HepG2 (cell line): ENCODE results near the gene IER2. TPM values are rescaled to one million over a fixed set of nuclear protein-coding genes. Genes with fewer than 3 reads are reported as not detected.

Source experiments
- ATAC-seq: fragments of 200-7000 bp; cut with Tn5 transposase; 3 replicates; pipeline ENCODE4 v1.9.1; 2020; ENCODE audit warnings: mild to moderate bottlenecking, moderate library complexity
- BruUV-seq: library from RNA; stranded (reverse); fragments of 400-500 nt; replicated peaks from 2 replicates; lab custom pipeline; 2021; lab: Mats Ljungman, UMichigan
- CTCF ChIA-PET: fragments of 300-600 bp; formaldehyde crosslinking; extraction: SDS; loops from one replicate; lab custom pipeline; 2021; ENCODE audit warnings: low total read pairs, inconsistent platforms, low intra/inter-chr PET ratio; lab: Yijun Ruan, JAX
- POLR2A ChIA-PET: fragments of 350-600 bp; sonication (Branson Sonifier 250); formaldehyde crosslinking; loops from one replicate; lab custom pipeline; 2020; ENCODE audit warnings: antibody characterized with exemption, inconsistent platforms; lab: Yijun Ruan, JAX
- DNase-seq: peaks from one replicate; pipeline ENCODE4 v3.0.0-alpha.2; 2015; ENCODE audit warnings: low spot score
- FAIRE-seq: peaks from 3 replicates; lab custom pipeline; 2011; peaks lifted over from hg19 to GRCh38; lab: Jason Lieb, UNC
- H2AFZ ChIP-seq: one replicate; pipeline ENCODE4 v1.6.1; 2011; ENCODE audit warnings: low read length, inconsistent platforms
- H3K27ac ChIP-seq: fragments of 300-600 bp; 3 replicates; pipeline ENCODE4 v1.8.0; 2011; ENCODE audit warnings: mixed run types, mild to moderate bottlenecking, mixed read lengths, low read length, inconsistent platforms; ENCODE audit not compliant: insufficient read depth; ENCODE audit errors: extremely low read length
- H3K27me3 ChIP-seq, 2 experiments: fragments of 200-600 bp in 1 of 2; 2 replicates in 1 of 2; 3 replicates in 1 of 2; pipeline versions ENCODE4 v1.6.0 to v1.8.0; 2011; ENCODE audit warnings: low read length in 2 of 2, mild to moderate bottlenecking in 2 of 2, moderate library complexity in 2 of 2, inconsistent platforms in 1 of 2; ENCODE audit not compliant: insufficient read depth in 2 of 2, control insufficient read depth in 1 of 2
- H3K36me3 ChIP-seq, 2 experiments: fragments of 200-600 bp in 1 of 2; replicated peaks in 1 of 2; 2 replicates in 1 of 2; 3 replicates in 1 of 2; pipeline versions ENCODE4 v1.5.1 to v1.8.0; 2011; ENCODE audit warnings: low read length in 2 of 2, inconsistent platforms in 1 of 2; ENCODE audit not compliant: insufficient read depth in 2 of 2, control insufficient read depth in 1 of 2
- H3K4me1 ChIP-seq: 2 replicates; pipeline ENCODE4 v1.5.1; 2012; ENCODE audit warnings: low read length, inconsistent platforms; ENCODE audit not compliant: insufficient read depth
- H3K4me2 ChIP-seq: 2 replicates; pipeline ENCODE4 v1.6.0; 2011; ENCODE audit warnings: low read depth, low read length, inconsistent platforms
- H3K4me3 ChIP-seq, 3 experiments: fragments of 200-600 bp in 1 of 3; sonication (generic), shearing (Covaris generic) in 1 of 3; replicated peaks in 1 of 3; 2 replicates each; pipeline ENCODE4 v1.5.1; 2011 to 2016; ENCODE audit warnings: low read length in 3 of 3, inconsistent platforms in 2 of 3, low read depth in 2 of 3, mild to moderate bottlenecking in 2 of 3, control low read depth in 1 of 3, mixed read lengths in 1 of 3; ENCODE audit not compliant: insufficient read depth in 1 of 3
- H3K79me2 ChIP-seq: one replicate; pipeline ENCODE4 v1.6.1; 2011; ENCODE audit warnings: low read length, inconsistent platforms; ENCODE audit not compliant: insufficient read depth
- H3K9ac ChIP-seq: 2 replicates; pipeline ENCODE4 v1.6.0; 2011; ENCODE audit warnings: mild to moderate bottlenecking, low read depth, low read length, inconsistent platforms; ENCODE audit not compliant: insufficient read depth
- H3K9me3 ChIP-seq: 2 replicates; pipeline ENCODE4 v1.5.1; 2012; ENCODE audit warnings: mild to moderate bottlenecking, low read length
- H4K20me1 ChIP-seq: 2 replicates; pipeline ENCODE4 v1.6.0; 2011; ENCODE audit warnings: inconsistent platforms, mild to moderate bottlenecking, low read length, moderate library complexity; ENCODE audit not compliant: insufficient read depth
- FOXA3 ChIP-seq: IDR thresholded peaks from 2 replicates; pipeline ENCODE4 v1.6.1; 2016; ENCODE audit warnings: missing genetic modification reagents, missing compliant biosample characterization
- MIER3 ChIP-seq: IDR thresholded peaks from 2 replicates; pipeline ENCODE4 v1.6.1; 2016; ENCODE audit warnings: missing compliant biosample characterization, borderline replicate concordance
- NCOA5 ChIP-seq: sonication (generic); formaldehyde crosslinking; IDR thresholded peaks from 2 replicates; pipeline ENCODE4 v1.4.0; 2020; ENCODE audit warnings: missing genetic modification reagents
- NR1H2 ChIP-seq: sonication (generic); formaldehyde crosslinking; IDR thresholded peaks from 2 replicates; pipeline ENCODE4 v1.8.1; 2022; ENCODE audit warnings: low read depth, missing genetic modification reagents, borderline replicate concordance
- NRL ChIP-seq: sonication (generic); formaldehyde crosslinking; IDR thresholded peaks from 2 replicates; pipeline ENCODE4 v1.5.0; 2020; ENCODE audit warnings: missing genetic modification reagents, mild to moderate bottlenecking, moderate library complexity, borderline replicate concordance
- PRDM10 ChIP-seq: sonication (generic); formaldehyde crosslinking; IDR thresholded peaks from 2 replicates; pipeline ENCODE4 v1.4.0; 2020; ENCODE audit warnings: low read depth, missing genetic modification reagents
- RNF2 ChIP-seq: fragments of 450-650 bp; conservative IDR thresholded peaks from 2 replicates; pipeline ENCODE4 v1.6.1; 2016; ENCODE audit warnings: low read depth
- ZNF407 ChIP-seq: sonication (generic); formaldehyde crosslinking; IDR thresholded peaks from one replicate; pipeline ENCODE4 v1.5.1; 2020; ENCODE audit warnings: mild to moderate bottlenecking, missing genetic modification reagents; ENCODE audit errors: not compliant biosample characterization
- ZNF615 ChIP-seq: sonication (generic); formaldehyde crosslinking; IDR thresholded peaks from 2 replicates; pipeline ENCODE4 v1.5.0; 2020; ENCODE audit warnings: mild to moderate bottlenecking, missing genetic modification reagents, borderline replicate concordance
- ZNF691 ChIP-seq: sonication (generic); formaldehyde crosslinking; IDR thresholded peaks from 2 replicates; pipeline ENCODE4 v1.4.0; 2020; ENCODE audit warnings: missing genetic modification reagents, low read depth, mild to moderate bottlenecking, borderline replicate concordance
- ZNF713 ChIP-seq: sonication (generic); formaldehyde crosslinking; IDR thresholded peaks from 2 replicates; pipeline ENCODE4 v1.4.0; 2020; ENCODE audit warnings: mild to moderate bottlenecking, missing genetic modification reagents
- ZNF792 ChIP-seq: IDR thresholded peaks from 2 replicates; pipeline ENCODE4 v1.6.1; 2016
- WGBS: methylation state at CpG from one replicate; pipeline ENCODE4 v1.1.6; 2017; ENCODE audit warnings: low lambda C conversion rate; 5-methylcytosine and 5-hydroxymethylcytosine counted together
- in situ Hi-C: cut with HindIII; loops from 2 replicates; pipeline ENCODE4 v1.10.0; 2017; ENCODE audit warnings: low pct_unique_long_range_greater_than_20kb; ENCODE audit not compliant: extremely low pct_ligation_motif_present
- intact Hi-C: fragments of 100-400 bp; cut with micrococcal nuclease; formaldehyde crosslinking; loops from one replicate; pipeline ENCODE4 v1.10.0; 2022; ENCODE audit not compliant: unreplicated experiment
- polyA plus RNA-seq, 8 experiments: library from polyadenylated mRNA; depleted of rRNA in 3 of 8; stranded (reverse) in 7 of 8; unstranded in 1 of 8; fragments of >200 nt; fragmentation: Illumina TruSeq in 4 of 8; extraction: Trizol in 4 of 8; gene quantifications; 2 replicates each; pipeline versions ENCODE4 v1.2.1 to v1.2.3, GENCODE V29; 2011 to 2016; ENCODE audit warnings: low read depth in 4 of 8, missing spikeins in 1 of 8, mixed read lengths in 1 of 8; ENCODE audit not compliant: insufficient read depth in 1 of 8
- total RNA-seq, 5 experiments: library from RNA; depleted of rRNA; stranded (reverse); fragments of >200 nt; fragmentation: Illumina TruSeq; extraction: Trizol; gene quantifications; 2 replicates each; pipeline ENCODE4 v1.2.3, GENCODE V29; 2016; ENCODE audit warnings: low read depth in 1 of 5

Gene IER2
- total and polyA plus RNA-seq, 2 of the 13 experiments (the other 11 are each of a cell fraction or from before 2014, with no cell fraction given) = 10.1 to 14.3 TPM

- Histone ChIP-seq H3K9me3 (no peaks in the 10 kb centered on the region), H3K27me3 (no peaks in the 10 kb centered on the region), H3K4me2 (no peak overlapping the region), H3K27ac (no peak overlapping the region), H3K36me3 (peaks cover 27 to 51% of the 10 kb centered on the region in 2 experiments; a peak in 4 of 5 replicates), H3K4me3 (no peak overlapping the region), H2AFZ (no peak overlapping the region), H3K79me2 (no peaks in the 10 kb centered on the region), H4K20me1 (no peaks in the 10 kb centered on the region), H3K4me1 (peaks cover 9% of the 10 kb centered on the region), H3K9ac (no peak overlapping the region)
- CTCF ChIA-PET = no interaction called here
- FAIRE-seq (no peak), DNase-seq (no peak), ATAC-seq (no peak)
- intact Hi-C loops (no loop called here), in situ Hi-C loops (no loop called here)
- WGBS = 85% methylated on average over 7 of the region's 11 CpGs
- POLR2A ChIA-PET = no interaction called here
- TSS peak; percentile 51 for BruUV-seq
- no peak for TF ChIP-seq PRDM10 (CRISPR knock-in tag)
- no peak for TF ChIP-seq ZNF615 (CRISPR knock-in tag)
- TF ChIP-seq ZNF407 (CRISPR knock-in tag) = no peak
- TF ChIP-seq NRL = no peak
- TF ChIP-seq ZNF713 (CRISPR knock-in tag) = no peak
- no peak for TF ChIP-seq ZNF691
- no peak for TF ChIP-seq NCOA5 (CRISPR knock-in tag)
- TF ChIP-seq MIER3 = no peak
- no peak for TF ChIP-seq RNF2
- no peak for TF ChIP-seq FOXA3 (CRISPR knock-in tag)
- TF ChIP-seq NR1H2 (CRISPR knock-in tag) = no peak
- TF ChIP-seq ZNF792 = no peak
These were observed 10.4 kb upstream of the IER2 start for GRCh38 chr19:13139633-13140311.
